NCI-H2227 (cell line): ENCODE measurements around the gene SERPINE2.
A peak's percentile ranks its signal among the peaks of the same experiment; 100 is the strongest.

Experiments used
- DNase-seq: peaks from one replicate; lab custom pipeline; 2025; ENCODE audit not compliant: unreplicated experiment; lab: John Stamatoyannopoulos, UW

Gene SERPINE2

DNA sequence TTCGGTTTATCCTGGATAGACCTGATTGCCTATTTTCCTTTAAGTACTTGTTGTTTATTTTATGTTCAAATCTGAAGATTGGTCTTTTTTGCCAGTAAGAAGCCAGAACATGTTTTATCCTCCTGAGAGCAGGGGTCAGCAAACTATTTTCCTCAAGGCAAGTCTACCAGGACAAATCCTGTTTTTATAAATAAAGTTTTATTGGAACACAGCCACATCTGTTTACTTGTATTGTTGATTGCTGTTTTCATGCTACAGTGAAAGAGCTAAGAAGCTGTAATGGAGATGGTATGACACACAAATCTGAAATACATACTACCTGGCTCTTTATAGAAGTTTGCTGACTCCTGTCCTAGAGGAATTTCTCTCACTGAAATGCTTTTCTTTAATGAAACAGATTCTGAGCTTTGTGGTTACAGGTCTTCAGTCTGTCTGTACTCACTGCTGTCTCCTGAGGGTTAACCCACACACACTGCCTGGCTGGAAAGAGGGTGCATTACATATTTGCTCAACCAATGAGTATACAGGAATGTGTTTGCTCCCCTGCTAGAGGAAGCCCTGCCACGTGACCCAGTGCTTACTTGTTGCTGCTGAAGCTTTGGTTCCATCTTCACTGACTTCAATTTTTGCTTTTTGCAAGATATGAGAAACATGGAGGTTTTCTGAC is 59.2 kb downstream of the SERPINE2 start:
- DNase-seq, result no peak

DNA sequence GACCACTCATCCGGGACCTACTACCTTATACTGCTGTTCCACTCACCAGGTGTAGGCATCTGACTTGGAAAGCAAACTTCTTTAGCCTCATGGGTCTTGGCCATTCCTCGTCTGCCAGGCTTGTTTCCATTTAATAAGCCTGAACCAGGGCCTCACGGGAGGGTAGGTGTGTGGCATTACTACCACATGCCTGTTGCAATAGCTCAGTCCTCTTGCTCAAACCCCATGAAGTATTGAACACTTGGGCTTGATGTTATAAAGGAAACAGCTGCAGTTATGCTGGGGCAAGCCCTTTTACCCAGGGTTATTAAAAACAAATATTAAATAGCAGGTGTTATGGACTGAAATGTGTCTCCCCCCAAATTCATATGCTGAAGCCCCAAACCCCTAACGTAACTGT is 60.6 kb downstream of the SERPINE2 start:
- DNase-seq, result no peak

DNA sequence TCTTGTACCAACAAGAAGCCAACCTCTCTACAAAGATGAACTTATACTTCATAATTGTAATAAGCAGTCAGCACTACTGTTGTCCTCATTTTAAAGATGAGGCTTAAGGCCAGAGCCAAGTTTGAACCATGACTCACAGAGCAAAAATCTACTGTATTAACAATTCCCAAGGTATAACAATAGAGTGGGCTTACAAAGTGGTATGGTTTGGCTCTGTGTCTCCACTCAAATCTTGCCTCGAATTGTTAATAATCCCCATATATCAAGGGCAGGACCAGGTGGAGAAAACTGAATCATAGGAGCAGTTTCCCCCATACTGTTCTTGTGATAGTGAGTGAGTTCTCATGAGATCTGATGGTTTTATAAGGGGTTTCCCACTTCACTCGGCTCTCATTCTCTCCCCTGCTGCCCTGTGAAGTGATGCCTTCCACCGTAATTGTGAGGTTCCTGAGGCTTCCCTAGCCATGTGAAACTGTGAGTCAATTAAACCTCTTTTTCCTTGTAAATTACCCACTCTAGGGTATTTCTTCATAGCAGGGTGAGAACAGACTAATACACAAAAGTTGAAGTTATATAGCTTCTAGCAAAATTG is 62.4 kb downstream of the SERPINE2 start:
- DNase-seq, result no peak

DNA sequence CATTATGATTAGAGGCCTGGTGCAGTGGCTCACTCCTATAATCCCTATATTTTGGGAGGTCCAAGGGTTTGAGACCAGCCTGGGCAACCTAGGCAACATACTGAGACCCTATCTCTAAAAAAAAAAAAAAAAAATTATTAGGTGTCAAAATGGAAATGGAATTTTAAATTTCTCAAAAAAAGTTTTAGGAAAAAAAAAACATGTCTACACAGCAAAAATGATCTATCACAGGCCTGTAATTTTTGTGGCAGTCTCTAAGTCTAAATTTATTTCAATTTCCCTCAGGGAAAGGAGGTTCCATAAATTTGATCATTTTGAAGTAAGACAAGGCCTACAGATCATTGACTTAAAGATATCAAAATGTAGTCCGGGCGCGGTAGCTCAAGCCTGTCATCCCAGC is 65.5 kb downstream of the SERPINE2 start:
- no peak for DNase-seq

DNA sequence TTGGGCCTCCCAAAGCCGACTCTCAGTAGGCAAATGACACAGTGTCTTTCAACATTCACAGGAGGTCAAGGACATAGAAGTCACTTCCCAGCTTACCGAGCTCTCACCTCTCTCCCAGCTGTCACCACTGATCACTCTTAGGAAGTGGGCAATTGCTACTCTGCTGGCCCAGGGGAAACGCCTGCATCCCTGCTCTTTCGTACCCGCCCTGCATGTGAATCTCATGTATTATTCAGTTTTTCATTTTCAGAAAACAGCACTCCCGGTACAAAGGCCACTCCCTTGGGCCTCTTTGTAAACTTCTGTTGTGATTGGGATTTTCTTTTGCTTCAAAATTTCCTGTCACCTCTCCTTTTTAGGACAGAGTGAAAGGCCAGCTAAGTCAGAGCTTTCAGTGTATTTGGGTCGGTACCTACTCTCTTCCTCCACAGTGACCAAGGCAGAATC is 66.4 kb downstream of the SERPINE2 start:
- DNase-seq, result peak; percentile 22

DNA sequence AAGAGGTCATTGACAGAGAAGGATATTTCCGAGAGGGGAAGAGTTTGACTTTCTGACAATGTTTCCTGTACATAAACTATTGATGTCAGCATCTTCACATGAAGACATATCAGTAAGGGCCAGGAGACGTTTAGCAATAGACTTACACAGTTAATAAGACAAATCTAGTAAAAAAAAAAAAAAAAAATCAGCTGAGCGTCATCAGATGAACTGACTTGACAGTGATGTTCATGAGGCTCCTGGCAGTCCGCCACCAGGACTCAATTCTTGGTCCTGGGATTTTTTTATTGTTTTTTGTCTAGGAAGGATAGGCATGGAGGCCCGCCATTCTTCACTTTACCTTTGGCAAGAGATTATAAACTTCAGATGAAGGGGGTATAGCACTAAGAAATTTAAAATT is 67.4 kb downstream of the SERPINE2 start:
- DNase-seq, result no peak

DNA sequence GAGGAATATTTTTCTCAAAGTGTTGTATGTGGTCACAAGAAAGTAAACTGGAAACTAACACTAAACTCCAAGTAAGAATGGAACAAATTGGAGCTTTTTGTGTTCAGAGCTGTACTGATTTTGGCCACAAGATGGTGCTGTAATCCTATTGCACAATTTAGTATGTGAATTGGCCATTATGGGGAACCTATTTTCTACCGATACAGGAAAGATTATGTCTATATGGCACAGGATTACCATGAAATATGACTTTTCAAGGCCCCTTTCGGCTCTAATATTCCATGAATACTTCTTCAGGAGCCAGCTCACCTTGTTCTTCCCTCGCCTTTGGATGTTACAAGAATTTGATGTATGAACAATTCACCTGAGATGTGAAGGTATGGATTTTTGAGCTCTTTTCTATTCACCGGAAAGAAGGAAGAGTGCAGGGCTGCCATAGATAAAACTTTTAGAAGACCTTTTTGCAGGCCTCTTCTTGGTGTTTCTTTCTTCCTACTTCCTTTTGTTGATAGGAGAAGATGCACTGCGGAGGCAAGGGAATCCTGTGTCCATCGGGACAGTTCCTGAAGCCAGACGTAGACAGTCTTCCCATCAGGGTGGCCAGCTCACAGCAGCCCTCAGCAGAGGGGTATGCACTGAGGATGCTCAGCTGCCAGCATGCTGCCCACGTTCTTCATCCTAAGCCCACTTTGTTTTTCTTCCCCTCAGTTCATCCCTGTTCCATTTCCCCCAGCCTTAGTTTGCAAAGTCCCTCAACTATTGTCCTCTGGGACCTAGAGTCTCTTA is 68.5 kb downstream of the SERPINE2 start:
- DNase-seq, result peak; percentile 75

DNA sequence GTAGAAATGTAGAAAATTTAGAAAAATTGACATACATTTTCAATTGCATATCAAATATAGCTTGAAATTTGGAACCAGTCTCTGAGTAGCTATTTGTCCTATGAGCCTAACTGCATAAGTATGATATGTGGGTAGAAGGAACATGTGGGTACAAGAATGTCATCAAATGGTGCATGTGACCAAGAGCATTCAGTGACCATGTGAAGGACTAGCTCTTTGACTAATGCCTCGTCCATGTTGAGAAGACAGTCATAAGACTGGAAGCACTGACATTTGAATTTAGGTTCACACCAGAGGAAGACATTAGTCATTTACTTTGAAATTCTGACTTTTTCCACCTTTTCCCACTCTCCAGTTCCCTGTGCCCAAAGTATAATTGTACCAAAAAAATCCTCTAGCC is 69.2 kb downstream of the SERPINE2 start:
- DNase-seq, result no peak

DNA sequence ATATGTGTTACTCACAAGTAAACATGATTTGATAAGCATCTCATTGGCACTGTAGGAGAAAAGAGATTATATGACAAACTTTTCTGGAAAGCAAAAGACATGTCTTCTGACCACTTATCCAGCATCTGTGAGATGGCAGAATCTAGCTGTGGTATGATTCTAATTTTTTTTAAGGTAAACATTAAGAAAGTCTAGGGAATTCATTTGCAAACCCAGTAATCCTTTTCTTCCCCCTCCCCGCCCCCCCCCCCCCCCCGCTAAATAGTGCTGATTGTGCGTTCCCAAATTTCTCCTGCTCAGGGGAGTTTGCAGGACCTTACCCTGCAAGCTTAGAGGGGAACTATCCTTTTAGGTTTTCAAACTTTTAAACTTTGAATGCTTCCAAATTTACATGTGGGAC is 69.8 kb downstream of the SERPINE2 start:
- no peak for DNase-seq

DNA sequence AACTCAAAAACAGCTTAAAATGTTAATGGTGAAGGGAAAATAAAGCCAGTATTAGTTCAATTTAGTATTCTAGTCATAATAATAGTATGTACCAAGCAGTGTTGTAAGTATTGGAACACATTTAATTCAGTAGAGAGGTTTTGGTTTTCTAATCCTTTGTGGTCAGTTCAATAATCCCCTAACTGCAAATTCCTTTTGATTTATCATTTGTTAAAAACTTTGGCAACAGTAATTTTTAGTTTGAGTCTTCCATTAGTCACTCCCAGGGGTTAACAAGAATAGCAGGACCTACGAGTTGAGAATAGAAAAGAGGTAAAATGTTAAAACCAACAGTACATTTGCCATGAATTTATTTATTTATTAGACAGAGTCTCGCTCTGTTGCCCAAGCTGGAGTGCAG is 71.1 kb downstream of the SERPINE2 start:
- DNase-seq, result no peak

DNA sequence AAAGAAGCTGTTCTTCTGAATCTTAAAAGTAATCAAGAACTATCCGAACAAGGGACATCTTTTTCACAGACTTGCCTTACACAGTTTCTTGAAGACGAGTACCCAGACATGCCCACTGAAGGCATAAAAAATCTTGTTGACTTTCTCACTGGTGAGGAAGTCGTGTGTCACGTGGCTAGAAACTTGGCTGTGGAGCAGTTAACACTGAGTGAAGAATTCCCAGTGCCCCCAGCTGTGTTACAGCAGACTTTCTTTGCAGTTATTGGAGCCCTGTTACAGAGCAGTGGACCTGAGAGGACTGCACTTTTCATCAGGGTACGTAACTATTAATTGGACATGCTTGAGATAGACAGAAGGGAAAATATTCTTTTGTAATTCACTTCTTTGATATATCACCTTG is 79.4 kb downstream of the SERPINE2 start:
- no peak for DNase-seq

DNA sequence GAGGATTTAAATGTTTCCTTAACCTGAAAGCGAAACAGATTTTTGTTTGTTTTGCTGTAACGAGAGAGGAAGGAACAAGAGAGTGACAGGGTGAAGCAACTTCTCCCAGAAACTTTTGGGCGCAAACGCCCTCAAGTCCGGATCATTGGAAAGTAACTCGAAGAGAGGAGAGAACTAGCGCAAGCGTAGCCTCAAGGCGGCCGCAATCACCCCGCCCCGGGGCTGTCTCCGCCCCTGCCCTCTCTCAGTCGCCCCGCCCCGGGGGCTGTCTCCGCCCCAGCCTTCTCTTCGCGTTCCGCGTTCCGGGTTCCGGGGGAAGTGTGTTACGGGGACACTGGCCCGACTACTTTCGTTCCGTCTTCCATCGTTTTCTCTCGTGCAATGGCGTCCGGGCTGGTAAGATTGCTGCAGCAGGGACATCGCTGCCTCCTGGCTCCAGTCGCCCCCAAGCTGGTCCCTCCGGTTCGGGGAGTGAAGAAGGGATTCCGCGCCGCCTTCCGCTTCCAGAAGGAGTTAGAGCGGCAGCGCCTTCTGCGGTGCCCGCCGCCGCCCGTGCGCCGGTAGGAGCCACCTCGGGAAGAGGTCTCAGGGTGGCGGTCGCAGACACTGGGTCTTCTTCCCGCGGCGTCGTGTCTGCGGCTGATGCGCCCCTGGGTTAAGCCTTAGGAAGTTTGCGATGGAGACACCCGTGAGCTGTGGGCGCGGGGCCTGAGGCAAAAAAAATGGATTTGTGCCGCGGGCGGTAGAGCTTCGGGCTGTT is 81.8 kb downstream of the SERPINE2 start, which contains the start of gene MRPL44:
TSS of gene MRPL44 (plus strand) at position 372 of the 760 bp plus-strand sequence. CDS start at position 382, 10 bp downstream.
- DNase-seq, result peak; percentile 98

DNA sequence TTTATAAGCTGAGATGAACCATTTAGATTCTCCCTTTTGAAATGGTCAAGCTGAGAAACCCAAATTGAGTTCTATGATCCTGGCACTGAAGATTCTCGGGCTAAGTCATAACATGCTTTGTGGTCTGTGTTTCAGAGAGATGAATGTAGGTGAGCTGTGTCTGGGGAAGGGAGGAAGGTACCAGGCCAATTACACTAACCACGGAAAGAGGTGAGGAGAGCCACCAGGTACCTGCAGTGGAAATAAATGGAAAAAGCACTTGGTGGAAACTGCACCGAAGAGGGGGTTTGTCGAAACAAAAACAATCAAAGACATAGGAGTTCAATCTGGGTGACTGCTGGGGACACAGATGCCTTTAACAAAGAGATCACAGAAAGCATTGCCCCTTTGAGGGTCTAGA is 82.8 kb downstream of the SERPINE2 start:
- no peak for DNase-seq

DNA sequence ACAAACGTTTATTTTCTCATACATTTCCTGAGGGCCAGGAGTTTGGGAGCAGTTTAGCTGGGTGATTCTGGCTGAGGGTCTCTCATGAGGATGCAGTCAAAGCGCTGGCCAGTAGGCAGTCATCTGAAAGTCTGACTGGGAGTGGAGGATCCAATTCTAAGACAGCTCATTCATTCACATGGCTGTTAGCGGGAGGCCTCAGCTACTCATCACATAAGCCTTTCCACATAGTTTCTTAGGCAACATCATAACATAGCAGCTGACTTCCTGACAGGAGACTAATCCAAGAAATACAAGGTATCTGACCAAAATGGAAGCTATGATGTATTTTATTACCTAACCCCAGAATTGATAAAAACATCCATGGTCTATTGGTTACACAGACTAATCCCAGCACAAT is 84.7 kb downstream of the SERPINE2 start:
- DNase-seq, result no peak

DNA sequence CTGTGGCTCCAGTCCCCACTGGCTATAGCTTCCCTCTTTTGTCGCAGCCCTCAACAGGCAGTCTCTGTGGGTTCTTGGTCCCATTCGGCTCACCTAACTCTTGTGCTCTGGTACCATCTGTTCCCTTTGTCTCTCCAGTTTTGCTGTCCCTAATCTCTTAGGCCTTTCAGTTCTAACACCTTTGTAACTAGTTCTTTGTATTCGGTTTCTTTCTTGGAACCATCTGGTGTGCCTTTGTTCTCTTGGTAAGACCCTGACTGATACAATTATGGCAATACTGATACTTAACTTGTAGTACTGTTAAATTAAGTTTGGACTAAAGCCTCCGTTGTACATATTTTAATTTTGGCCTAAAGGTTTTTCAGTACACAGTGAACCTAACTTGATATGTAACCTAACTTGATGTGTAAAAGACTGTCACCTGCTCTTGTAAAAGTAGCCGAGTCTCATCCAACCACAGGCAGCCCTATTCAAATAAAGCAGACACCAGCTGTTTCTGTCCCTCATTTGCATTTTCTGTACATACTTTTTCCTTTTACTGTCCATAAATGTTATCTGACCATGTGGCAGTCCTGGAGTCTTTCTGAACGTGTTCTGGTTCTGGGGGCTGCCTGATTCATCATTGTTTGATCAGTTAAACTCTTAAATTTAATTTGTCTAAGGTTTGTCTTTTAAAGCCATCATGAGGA is 86.7 kb downstream of the SERPINE2 start:
- no peak for DNase-seq

DNA sequence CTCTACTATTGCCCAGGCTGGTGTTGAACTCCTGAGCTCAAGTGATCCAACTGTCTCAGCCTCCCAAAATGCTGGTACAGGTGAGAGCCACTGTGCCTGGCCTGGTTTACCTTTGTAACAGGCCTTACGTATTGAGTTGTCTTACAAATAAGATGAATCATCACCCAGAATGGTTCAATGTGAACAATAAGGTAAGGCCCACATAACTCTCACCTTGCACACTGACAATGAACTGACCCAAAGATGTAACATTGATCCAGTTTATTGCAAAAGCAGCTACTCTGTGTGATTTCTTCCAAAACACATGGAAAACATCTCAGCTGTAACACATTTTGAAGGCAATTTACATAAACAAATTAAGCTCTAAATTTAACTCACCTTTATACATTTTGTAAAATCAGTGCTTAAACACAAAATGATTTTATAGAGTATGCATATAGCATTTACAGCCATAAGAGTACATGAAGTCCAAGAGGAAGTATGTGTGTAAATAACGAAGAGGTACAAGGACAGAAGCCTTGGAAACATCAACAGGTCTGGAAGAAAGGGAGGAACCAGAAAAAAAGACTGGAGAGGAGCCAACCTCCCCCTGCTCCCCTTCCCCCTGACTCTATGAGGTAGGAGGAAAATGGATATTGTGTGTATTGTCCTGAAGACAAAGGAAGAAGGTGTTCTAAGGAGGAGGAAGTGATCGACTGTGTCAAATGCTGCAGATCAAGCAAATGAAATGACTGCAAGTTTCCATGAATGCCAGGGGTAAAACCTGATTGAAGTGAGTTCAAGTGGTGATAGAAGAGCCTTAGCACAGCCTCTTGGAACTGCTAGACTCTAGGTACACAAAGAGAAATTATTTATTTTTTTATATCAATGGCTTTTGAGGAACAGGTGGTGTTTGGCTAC is 88.4 kb downstream of the SERPINE2 start:
- DNase-seq, result no peak

DNA sequence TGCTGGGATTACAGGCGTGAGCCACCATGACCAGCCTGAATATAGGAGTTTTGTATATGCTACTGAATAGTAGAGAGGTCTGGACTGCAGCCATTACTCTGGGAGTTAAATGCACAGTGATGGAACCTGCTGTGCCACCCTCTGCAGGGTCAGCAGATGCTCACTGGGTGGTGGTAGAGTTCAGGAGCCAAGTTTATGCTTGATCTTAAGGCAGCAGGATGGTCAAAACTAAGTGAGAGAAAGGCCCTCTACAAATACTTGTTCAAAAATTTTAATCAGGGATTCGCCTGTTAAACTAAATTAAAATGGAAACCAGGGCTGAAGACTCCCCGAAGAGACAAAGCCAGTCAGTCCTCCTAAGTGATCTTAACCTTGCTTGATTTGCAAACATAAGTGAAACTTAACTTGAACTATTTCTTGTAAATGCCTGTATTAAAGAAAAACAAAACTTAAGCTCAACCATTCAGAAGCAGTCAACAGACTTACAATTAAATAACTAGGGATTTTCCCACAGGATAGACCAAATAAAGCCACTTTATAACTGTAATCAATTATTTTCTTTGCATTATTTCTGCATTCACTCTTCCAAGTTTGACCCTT is 89.7 kb downstream of the SERPINE2 start:
- no peak for DNase-seq

DNA sequence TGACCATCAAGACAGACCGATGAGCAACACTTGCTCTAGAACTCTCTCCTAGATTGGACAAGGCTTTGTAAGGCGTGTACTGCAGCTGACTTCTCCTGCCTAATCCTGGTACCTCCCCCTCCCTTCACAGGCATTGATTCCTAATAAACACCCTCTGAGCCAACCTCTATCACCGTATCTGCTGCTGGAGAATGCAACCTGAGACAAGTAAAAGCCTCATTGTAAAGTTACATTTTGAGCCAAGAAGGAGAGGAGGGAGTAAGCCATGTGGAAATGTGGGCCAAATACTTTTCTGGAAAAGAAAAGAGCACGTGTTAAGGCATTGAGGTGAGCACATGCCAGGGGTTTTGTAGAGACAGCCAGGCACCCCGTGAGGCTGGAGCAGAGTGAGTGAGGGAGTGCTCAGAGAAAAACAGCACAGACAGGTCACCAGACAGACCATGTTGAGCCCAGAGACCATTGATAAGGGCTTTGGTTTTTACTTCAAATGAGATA is 91.3 kb downstream of the SERPINE2 start:
- no peak for DNase-seq

DNA sequence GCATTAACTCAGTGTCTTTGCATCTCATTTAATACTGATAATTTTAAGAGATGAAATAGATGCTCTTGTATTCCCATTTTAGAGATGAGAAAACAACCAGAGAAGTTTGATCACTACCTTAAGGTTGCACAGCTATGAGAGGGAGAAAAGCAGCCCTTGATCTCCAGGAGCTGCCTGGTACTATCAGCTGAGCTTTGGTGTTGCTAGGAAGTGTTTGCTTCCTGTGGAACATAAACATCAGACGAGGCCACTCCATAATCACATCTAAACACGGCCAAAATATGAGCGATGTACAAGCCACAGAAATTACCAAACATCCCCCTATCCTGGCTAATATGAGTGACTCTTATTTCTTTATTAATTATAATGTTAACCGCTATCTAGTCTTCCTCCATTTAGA is 93.3 kb downstream of the SERPINE2 start:
- DNase-seq, result no peak
